Stimulated activated CD4-positive, alpha-beta T cell treated with anti-CD3 and anti-CD28 coated beads, Interleukin-4, amount 100 ng/mL, for 48 hours (primary cell): ENCODE results near the gene REXO1.

Source experiments
- DNase-seq, 2 donors: peaks; one replicate each; pipeline ENCODE4 v3.0.0-alpha.2; 2020; ENCODE audit warnings: low read depth in 2 of 2

Gene REXO1

DNA sequence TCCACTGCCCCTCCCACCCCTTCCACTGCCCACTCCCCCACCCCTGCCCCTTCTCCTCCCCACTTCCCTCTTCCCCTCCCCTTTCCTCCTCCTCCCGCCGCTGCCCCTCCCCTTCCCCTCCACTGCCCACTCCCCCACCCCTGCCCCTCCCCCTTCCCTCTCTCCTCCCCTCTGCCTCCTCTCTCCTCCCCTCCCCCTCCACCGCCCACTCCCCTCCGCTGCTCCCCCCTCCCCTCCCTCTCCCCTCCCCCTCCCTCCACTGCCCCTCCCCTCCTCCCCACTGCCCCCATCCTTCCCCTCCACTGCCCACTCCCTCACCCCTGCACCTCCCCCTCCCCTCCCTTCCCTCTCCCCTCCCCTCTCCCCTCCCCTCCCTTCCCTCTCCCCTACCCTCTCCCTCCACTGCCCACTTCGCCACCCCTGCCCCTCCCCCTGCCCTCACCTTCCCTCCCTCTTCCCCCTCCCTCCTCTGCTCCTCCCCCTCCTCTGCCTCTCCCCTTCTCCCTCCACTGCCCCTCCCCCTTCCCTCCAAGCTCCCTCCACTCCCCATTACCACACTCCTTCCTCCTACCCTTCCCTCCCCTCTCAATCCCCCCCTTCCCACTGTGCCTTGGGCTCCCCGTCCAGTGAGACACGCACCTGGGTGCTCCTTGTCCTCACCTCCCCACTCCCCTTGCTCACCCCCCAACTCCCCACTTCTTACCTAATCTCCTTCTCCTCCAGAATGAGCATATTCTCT is 58.1 kb downstream of the REXO1 start:
- DNase-seq, result no peak

DNA sequence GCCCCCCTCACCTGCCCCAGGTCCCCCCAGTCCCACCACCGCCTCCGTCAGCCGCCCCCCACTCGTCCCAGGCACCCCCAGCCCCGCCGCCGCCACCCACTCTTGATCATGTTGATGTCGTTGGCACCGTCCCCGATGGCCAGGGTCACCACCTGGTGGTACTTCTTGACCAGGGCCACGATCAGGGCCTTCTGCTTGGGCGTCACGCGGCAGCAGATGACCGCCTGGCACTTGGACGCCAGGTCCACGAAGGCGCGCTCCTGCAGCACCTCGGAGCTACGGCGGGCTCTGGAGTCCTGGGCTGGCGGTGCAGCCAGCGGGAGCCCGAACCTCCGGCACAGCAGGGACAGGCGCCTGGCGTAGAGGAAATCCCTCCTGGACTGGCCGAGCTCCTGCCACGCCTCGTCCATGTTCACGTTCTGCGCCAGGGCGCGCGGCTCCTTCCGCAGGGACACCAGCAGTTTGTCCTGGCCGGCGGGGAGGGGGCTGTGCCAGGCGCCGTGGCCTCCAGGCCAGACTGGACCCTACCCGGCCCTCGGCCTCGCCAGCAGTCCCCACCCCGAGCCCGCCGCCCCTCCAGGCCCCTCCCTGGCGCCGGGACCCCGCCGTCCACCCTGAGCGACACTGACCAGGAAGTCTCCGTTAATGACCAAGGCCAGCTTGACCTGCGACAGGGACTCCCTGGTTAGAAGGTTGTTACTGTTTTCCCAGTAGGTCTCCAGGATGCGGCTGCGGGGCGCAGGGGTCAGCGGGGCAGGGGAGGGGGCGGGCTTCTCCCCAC is 58.8 kb downstream of the REXO1 start:
- no peak for DNase-seq

DNA sequence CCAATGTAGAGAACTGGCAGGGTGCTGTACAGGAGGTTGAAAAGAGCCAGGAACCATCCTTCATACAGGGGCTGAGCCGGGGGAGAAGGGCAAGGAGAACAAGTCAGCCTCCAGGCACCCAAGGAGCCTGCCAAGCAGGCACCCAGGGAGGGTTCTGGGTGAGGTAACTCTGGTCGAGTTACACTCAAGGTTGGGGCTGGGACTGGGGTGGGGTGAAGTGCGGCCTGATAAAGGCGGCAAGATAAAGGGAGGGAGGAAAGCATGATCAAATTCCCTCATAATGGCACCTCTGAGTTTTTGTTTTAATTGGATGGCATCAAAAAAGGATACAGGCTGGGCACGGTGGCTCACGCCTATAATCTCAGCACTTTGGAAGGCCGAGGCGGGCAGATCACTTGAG is 61.2 kb downstream of the REXO1 start:
- DNase-seq, result no peak

DNA sequence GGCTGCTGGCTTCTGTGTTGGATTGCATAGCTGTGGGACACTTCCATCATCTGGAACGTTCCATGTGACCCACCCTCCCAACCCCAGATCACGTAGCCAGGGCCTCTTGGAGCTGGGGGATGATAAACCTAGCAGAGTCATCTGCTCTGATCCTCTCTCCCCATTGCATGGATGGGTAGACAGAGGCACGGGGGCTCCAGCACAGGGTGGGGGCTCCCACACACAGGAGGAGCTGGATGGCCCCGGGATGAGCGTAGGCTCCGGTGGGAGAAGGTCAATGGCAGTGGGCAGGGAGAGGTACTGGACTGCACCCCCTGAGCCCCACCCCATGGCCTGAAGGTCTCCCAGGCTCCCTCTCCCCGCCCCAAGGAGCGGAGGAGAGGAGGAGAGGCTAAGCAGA is 61.6 kb downstream of the REXO1 start:
- no peak for DNase-seq

DNA sequence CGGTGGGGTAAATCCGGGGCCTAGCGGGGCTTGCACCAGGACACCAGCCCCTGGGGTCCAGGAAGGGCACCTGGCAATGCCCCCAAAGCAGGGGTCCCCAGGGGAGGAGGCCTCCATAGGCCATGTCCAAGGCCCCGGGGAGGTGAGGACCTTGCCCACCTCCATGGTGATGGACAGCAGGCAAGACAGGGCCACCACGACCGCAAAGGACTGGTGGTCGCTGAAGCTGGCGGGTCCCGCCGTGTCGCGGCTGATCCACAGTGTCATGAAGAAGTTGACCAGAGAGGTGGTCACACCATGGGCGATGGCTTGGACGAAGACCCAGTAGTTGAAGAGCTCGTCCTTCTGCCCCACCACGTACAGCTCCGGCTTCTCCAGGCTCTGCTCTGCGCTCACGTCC is 63.0 kb downstream of the REXO1 start:
- no peak for DNase-seq

DNA sequence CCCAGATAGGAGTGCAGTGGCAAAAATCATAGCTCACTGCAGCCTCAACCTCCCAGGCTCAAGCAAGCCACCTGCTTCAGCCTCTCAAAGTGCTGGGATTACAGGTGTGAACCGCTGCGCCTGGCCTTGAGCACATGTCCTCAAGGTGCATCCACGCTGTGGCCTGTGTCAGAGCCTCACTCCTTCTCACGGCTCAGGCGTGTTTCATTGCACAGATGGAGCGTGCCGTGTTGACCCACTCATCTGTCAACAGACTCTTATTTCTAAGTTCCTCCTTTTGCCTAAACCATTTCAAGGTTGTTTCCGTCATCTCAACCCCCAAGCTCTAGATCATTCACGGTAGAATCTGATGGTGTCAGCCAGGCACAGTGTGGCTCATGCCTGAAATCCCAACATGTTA is 64.4 kb downstream of the REXO1 start:
- no peak for DNase-seq

DNA sequence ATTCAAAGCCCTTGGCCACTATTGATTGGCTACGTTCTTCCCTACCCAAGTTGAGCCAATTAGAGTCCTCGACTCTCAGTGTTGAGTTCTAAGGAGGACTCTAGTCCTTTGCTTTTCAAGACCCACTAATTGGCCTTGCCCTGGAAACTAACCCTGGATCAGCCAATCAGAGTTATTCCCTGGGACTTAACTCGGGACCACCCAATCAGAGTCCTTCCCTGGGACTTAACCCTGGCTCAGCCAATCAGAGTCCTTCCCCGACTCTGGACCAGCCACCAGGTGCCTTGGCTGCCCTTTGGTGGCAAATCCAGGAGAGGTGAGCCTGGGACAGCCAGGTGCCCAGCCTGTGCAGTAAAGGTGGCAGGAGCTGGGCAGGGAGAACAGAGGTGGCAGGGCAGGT is 64.9 kb downstream of the REXO1 start:
- DNase-seq, result no peak

DNA sequence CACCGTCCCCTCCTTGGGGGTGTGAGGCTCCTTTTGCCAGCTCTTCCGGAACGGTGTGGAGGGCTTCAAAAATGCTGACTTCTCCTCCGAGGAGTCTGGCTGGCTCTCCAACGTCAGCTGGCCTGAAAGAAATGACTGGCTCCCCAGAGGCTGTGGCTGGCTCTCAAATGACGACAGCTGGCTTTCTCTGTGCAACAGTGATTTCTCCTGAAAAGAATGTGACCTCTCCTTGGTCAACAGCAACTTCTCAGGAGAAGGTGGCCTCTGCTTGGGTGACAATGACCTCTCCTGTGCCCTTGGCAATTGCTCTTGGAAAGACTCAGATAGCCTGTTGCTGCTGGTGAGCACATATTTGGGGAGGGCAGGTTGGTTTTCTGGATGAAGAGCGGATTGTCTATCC is 65.8 kb downstream of the REXO1 start:
- no peak for DNase-seq

DNA sequence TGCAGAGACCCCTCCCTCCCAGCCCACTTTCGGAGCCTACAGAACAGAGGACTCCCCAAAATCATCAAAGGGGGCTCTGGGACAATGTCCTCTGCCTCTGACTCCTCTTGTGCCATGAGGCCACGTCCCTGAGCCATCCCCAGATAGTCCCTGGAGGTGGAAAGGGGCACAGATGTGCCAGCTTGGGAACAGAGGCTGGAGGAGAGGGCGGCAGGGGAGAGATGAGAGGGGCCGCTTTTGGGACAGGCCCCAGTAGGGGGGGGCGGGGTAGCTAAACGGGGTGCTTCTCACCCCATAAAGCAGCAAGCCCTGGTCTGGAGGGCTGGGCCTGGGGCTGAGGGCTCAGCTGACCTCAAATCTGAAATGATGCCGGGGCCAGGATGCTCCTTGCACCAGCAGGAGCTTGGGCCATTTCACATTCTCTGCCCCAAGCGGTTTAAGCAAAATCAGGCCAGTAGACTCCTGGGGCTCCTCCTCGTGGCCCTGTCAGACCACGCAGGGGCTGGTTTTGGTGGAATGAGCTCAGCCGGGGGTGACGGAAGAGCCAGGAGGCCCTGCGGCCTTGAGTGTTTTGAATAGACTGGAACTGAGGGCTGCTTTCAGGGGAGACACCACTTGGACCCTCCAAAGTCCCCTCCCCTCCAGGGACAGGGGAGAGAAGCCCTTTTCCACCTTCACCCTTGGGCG is 67.9 kb downstream of the REXO1 start:
- no peak for DNase-seq

DNA sequence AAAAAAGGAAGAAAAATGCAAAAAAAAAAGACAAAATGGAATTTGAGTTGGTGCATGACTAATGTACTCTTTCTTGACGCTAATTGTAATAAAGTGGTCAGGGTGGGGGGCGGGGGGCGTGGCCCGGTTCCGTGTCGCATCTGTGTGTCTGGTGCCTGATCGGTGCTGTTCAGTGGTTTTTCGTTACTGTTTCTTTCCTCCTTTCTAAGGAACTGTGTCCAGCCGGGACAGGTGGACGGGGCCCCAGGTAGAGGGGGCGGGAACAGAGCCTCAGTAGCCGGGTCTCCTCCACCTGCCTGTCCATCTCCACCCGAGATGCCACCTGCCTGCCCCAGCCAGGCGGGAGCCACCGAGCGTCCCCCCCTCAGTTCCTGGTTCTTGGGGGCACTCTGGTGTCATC is 68.7 kb downstream of the REXO1 start:
- DNase-seq, result no peak

DNA sequence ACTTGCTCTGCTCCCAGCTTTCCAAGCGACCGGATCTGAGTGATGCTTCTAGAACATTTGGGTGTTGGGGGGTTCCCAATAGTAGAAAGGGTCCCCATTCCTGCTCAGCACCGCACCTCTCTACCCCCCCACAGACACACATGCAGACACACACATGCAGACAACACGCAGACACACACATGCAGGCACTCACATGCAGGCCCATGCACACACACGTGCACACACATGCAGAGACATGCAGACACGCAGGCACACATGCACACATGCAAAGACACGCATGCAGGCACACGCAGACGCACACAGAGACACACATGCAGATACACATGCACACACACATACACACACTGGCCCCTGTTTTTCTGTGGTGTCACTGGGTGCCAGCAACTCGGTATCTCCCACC is 71.1 kb downstream of the REXO1 start:
- DNase-seq, result no peak

DNA sequence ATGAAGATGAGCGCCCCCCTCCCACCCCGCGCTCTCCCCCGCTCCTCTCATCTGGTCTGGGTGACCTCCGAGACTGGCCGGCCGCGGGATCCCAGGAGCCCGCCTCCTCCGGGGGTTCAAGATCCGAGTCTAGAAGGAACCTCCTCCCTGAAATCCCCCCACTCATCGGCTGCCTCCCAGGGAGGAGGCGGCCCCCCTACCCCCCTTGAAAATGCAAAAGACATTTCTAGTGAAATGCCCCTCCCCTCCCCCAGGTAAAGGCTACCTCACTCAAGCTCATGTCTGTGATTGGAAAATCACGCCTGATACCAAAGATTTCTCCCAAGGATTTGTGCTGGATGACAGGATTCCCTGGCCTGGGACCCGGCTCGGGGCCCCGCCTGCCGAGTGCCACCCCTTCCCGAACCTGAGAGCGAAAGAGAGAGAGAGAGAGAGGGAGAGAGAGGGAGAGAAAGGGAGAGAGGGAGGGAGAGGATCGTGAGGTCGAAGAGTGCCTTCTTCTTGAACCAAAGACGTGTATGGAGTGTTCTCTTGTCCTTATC is 71.6 kb downstream of the REXO1 start:
- DNase-seq, result no peak

DNA sequence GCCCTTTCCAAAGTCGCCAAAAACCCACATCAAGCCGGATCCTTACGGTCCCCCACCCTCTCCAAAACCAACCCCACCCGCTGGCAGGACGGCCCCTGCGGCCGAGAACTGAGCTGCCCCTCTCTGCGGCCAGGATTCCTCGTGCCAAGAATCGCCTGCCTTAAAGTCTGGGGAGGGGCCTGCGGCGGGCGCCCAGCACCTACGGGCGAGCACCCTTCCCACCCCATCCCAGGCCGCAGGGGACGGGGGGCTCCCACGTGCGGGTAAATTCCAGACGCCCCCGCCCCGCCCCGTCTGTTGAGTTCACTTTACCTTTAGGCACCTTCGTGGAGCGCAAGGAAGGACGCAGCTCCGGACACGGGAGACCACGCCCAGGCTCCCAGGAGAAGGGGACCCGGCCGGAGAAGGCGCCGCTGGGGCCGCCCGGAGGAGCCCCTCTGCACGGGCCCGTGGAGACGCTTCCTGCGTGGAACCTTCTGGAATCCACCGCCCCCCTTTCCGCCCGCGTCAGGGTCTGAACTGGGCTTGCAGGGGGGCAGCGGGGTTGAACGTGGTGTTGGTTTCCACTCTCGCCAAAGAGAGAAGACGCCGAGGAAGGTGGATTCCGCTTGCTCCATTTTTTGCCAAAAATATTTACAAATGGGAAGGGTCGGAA is 72.2 kb downstream of the REXO1 start:
- no peak for DNase-seq

DNA sequence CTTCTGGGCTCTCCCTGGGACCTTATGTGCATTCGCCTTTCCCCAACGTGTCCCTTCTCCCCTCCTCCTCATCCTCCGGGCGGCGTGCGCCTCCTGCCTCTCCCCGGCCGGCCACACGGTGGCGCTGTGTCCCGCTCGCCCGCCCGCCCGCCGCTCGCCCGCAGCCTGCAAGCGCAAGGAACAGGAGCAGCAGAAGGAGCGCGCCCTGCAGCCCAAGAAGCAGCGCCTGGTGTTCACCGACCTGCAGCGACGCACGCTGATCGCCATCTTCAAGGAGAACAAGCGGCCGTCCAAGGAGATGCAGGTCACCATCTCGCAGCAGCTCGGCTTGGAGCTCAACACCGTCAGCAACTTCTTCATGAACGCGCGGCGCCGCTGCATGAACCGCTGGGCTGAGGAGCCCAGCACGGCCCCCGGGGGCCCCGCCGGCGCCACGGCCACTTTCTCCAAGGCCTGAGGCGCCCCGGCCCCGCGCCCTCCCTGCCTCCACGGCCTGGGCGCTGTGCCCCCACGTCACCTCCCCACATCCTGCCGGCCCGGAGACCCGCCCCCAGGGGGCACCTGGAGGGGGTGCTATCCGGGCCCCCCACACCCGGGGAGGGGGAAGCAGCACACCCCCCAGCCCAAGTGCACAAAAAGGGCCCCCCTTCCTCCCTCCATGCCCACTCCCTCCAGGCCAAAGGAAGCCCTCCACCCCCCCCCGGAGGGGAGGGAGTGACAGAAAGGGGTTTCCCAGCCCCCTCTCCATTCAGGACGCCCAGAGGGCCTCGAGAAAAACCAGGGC is 73.1 kb downstream of the REXO1 start:
- DNase-seq, result no peak

DNA sequence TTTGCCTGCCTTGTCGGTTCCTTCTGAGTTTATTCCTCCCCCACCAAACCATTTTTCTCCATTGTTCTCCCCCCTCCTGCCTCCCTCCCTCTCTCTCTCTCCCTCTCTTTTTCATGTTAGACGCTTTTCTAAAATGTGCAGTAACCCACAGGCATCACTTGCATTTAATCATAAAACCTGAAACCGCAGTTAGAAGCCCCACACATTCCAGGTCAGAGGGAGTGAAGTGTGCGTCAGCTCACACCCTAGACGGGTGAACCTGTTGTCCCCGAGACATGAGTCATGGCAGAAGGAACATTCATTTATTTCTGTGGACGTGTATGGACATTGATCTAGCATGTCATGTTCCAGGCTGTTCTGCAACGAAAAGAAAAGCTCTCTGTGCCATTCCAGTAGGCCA is 75.1 kb downstream of the REXO1 start:
- DNase-seq, result no peak

DNA sequence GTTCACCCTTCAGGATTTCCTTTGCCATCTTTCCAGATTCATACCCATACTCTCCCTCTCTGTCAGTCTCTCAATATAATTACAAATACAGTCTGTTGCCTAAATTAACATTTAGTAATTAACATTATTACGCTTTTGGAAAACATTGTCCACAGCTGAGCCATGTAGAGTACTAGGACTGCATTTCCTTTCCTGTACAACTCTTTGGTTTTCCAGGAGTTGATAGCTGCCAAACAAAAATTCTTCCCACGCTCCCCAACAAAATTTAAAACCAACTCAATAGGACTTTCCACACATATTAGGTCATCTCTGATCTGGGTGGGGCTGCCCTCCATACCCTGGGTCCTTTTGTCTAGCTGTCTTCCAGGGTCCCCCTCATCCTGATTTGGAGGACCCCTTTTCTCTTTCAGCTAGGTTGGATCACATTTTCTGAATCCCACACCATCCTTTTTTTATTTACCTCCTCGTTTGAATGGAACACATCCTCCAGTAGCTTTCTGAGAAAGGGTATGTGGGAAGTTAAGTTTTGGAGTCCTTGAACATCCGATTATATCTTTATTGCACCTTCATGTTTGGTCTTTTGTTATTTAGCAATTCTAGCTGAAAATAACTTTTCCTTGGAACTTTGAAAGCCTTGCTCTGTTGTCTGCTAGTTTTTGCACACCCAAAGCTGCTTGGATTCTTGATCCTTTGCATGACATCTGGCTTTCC is 77.3 kb downstream of the REXO1 start:
- no peak for DNase-seq

DNA sequence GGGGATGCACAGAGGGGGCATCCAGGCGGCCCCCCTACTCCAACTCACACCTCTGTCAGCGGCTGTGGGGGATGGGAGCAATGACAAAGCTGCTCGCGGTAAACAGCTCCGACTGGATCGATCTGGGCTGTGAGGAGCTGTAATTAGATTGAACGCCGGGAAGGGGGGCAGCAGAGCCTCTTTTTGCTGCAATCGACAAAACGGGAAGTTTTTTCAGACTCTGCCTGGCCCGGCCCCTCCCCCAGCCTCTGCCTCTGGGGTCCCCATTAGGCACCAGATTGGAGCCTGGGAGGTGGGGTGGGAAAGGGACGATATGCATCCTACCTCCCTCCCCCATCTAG is 78.7 kb downstream of the REXO1 start:
- no peak for DNase-seq

DNA sequence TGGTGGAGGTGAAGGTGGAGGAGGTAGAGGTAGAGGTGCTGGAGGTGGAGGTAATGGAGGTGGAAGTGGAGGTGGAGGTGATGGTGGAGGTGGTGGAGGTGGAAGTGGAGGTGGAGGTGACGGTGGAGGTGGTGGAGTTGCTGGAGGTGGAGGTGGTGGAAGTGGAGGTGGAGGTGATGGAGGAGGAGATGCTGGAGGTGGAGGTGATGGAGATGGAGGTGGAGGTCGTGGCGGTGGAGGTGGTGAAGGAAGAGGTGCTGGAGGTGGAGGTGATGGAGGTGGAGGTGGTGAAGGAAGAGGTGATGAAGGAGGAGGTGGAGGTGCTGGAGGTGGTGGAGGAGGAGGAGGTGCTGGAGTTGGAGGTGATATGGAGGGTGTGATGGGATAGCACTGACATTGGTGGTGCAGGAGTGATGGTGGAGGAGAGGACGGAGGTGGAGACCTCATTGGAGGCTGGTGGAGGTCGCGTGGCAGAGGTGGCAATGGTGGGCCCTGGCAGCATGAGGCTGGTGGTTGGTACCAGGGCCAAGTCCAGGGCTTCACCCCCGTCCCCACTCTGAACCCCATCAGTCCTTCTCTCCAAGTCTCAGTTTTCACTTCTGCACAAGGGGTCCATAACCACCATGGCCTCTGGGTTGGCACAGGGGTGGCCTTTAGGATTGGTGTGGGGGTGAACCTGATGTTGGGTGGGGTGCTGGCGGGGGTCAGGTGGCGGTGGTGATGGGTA is 79.2 kb downstream of the REXO1 start:
- no peak for DNase-seq

DNA sequence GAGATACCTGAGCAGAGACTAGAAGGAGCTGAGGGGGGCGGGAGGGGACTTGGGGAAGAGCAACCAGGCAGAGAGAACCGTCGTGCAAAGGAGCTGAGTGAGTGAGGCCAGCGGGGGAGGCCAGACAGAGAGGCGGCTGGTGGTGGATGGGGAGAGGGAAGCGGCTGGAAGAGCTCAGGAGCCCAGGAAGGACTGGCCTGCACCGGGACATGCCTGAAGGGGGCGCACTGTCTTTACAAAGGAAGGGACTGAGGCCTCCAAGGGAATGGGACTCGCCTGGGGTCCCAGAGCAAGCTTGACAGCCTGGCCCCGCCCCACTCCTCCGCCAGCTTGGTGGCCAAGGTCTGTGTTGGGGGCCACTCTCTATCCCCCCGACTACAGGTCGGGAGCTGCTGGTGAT is 80.0 kb downstream of the REXO1 start:
- no peak for DNase-seq

DNA sequence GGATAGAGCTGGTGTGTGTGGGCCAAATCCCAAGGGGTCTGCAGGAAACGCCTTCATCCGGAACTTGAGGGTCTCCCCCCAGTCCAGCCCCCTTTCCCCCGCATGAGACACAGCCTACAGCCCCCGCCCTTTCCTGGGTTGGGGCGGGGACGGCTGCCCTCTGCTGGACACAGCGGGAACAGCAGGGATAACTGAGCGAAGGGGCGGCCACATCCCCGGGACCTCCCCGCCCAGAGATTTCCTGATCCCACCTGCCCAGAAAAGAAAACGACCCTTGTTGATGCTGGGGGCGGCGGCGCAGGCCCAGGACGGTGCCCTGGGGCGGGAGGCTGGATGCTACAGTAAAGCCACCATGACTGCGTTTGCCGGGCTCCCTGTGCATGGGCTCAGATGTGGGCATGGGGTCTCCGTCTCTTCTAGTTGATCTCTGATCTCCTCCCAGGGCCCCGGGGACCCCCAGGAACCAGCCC is 80.8 kb downstream of the REXO1 start:
- peak; percentile 44 to 63 for DNase-seq
